GM19035 (cell line): ENCODE results near the gene TUBB.
"Not testable (repeated sequence)": the region's sequence is repeated elsewhere in the genome, so short reads cannot be mapped to it uniquely, and the experiment has no call there.

Source experiments
- ATAC-seq: cut with Tn5 transposase; IDR thresholded peaks from one replicate; pipeline ENCODE4 v1.9.1; 2021; ENCODE audit not compliant: unreplicated experiment

TUBB gene

GRCh38 chr6:30738532-30738931 is 18.4 kb downstream of the TUBB start:
- no peak for ATAC-seq

DNA sequence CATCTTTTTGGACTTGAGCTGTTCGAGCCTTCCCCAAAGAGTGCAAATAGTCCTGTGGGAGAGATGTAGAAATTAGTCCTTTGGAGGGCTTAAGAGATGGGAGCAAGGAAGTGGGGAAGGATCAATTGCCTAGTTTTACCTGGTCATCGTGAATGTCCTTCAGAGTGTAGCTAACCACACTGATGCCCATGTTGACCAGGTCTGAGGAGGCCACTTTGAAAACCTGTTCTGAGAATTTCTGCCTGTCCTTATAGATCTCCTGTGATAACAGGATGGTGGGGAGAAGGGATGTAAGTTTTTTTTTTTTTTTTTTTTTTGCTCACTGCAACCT is 20.4 kb downstream of the TUBB start:
- ATAC-seq: no peak

GRCh38 chr6:30741063-30741779 is 21.1 kb downstream of the TUBB start:
- no peak for ATAC-seq

- ATAC-seq: no peak
Observed at GRCh38 chr6:30741789-30742315, 21.7 kb downstream of the TUBB start.

GRCh38 chr6:30742316-30743098 is 22.4 kb downstream of the TUBB start, which contains the start of gene FLOT1:
TSS of gene FLOT1 (minus strand) at chr6:30742687. CDS start at chr6:30742189, 498 bp downstream.
- peak; percentile 70 for ATAC-seq

GRCh38 chr6:30743099-30744053 is 23.2 kb downstream of the TUBB start:
- ATAC-seq: peak; percentile 5

- peak; percentile 40 for ATAC-seq
Observed at GRCh38 chr6:30744054-30744805, 24.1 kb downstream of the TUBB start, which contains the start of gene IER3. TSS of gene IER3 (minus strand) at chr6:30744547. CDS start at chr6:30744518, 29 bp downstream.

DNA sequence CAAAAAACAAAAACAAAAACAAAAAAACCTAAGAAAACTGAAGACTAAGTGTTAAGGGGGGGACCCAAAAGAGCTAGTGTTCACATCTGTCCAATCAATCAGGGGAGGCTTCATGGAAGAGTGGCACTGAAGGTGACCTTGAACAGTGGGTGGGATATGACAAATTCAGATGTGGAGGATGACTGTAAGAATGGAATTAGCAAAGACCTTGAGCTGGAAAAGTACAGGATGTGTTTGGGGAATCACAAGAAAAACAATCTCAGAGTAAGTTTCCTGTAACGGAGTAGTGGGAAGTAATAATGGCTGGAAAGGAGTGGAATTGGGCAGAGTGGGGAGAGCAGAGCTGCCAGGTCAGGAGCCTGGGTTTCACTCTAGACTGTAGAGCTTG is 27.1 kb downstream of the TUBB start:
- no peak for ATAC-seq

DNA sequence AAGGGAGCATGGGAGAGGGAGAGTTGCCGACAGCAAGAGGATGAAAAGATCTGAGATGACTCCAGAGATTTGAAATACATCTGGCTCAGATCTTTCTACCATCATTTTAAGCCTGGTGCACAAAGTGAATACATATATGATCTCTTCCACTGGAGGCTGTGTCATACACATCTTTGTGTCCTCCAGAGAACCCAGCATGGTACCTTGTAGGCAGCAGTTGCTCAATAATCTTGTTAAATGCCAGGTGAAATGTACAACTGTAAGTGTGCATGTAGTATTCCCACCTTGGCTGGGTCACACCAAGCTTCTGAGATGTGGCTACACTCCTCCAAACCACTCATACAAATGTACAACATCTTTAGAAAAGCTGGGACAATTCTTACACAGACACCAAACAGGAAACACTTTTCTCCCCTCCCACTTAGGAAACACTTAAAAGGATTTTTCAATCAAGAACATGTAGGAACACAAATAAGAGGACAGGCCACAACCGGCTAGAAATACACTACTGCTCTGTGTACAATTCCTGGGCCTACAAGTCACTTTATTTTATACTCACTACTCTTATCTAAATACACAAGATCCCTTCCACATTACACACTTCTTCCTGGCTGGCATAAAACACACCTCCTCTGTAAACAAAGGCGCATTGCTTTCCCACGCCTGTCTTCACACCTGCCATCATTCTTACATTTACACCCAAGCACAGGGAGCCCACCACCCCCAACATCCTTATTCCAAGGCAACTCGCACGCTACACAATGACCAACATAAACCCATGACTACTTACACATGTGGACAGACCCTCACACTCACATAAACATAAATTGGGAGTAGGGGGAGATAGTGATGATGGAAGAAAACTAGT is 28.0 kb downstream of the TUBB start:
- no peak for ATAC-seq

GRCh38 chr6:30748851-30749540 is 28.8 kb downstream of the TUBB start:
- no peak for ATAC-seq

DNA sequence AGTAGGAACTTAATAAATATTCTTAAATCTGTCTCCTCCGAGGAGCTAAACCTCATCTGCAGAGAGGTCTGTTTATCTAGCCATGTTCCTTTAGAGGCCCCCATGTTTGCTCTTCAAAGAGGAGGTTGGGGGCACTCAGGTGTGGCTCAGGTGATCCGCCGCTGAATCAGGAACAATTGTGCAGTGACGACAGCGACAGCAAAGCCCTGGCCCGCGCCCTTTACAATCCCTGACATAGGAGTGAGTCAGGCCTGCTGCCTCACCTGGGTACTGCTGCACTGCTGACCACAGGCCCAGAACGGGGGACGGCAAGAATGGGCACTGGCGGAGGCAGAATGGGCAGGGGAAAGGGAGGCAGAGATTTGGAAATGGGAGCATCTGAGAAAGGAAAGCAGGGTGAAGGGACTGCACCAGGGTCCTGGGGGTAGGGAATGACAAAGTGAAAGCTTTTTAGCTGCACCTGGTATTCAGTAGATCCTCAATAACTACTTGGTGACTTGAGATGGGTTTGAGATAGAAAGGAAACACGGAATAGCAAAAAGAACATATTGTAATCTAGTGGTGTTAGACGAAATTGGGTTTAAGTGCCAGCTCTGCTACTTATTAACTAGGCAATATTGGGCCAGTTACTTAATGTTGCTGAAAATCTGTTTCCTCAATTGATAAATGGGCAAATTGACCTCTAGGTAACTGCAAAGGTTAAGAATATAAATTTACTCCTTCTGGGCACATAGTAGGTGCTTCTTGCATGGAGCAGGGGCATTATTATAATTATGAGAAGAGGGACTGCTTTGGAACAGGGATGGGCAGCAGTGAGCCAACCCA is 29.6 kb downstream of the TUBB start:
- no peak for ATAC-seq

DNA sequence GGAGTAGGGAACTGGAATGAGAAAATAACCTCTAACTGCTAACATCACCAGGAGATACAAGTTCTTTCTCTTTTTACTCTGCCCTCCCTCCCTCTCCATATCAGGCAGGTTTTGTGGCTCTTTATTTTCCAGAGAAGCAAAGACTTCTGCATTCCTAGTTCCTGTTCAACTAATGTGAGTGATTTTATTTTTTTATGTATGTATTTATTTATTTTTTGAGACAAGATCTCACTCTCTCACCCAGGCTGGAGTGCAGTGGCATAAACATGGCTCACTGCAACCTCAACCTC is 30.2 kb downstream of the TUBB start:
- ATAC-seq: no peak

GRCh38 chr6:30752157-30752927 is 32.2 kb downstream of the TUBB start:
- no peak for ATAC-seq

GRCh38 chr6:30754631-30755030 is 34.5 kb downstream of the TUBB start:
- no peak for ATAC-seq

- ATAC-seq: not testable (repeated sequence)
Observed at GRCh38 chr6:30756405-30757003, 36.4 kb downstream of the TUBB start.

- no peak for ATAC-seq
Observed at GRCh38 chr6:30757261-30757904, 37.2 kb downstream of the TUBB start.
